Activated gamma-delta T cell treated with Interleukin-2 at 50 U/mL for 16 hours (primary cell): Measurements from ENCODE around the gene DOP1A.
A peak's percentile ranks its signal among the peaks of the same experiment; 100 is the strongest.

Source experiments
- DNase-seq: peaks from one replicate; pipeline ENCODE4 v3.0.0-alpha.2; 2020

DOP1A gene, protein sequence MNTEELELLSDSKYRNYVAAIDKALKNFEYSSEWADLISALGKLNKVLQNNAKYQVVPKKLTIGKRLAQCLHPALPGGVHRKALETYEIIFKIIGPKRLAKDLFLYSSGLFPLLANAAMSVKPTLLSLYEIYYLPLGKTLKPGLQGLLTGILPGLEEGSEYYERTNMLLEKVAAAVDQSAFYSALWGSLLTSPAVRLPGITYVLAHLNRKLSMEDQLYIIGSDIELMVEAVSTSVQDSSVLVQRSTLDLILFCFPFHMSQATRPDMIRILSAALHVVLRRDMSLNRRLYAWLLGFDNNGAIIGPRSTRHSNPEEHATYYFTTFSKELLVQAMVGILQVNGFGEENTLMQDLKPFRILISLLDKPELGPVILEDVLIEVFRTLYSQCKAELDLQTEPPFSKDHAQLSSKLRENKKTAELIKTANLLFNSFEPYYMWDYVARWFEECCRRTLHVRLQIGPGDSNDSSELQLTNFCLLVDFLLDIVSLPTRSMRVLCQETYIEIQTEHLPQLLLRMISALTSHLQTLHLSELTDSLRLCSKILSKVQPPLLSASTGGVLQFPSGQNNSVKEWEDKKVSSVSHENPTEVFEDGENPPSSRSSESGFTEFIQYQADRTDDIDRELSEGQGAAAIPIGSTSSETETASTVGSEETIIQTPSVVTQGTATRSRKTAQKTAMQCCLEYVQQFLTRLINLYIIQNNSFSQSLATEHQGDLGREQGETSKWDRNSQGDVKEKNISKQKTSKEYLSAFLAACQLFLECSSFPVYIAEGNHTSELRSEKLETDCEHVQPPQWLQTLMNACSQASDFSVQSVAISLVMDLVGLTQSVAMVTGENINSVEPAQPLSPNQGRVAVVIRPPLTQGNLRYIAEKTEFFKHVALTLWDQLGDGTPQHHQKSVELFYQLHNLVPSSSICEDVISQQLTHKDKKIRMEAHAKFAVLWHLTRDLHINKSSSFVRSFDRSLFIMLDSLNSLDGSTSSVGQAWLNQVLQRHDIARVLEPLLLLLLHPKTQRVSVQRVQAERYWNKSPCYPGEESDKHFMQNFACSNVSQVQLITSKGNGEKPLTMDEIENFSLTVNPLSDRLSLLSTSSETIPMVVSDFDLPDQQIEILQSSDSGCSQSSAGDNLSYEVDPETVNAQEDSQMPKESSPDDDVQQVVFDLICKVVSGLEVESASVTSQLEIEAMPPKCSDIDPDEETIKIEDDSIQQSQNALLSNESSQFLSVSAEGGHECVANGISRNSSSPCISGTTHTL (N-terminal part only)

DNA sequence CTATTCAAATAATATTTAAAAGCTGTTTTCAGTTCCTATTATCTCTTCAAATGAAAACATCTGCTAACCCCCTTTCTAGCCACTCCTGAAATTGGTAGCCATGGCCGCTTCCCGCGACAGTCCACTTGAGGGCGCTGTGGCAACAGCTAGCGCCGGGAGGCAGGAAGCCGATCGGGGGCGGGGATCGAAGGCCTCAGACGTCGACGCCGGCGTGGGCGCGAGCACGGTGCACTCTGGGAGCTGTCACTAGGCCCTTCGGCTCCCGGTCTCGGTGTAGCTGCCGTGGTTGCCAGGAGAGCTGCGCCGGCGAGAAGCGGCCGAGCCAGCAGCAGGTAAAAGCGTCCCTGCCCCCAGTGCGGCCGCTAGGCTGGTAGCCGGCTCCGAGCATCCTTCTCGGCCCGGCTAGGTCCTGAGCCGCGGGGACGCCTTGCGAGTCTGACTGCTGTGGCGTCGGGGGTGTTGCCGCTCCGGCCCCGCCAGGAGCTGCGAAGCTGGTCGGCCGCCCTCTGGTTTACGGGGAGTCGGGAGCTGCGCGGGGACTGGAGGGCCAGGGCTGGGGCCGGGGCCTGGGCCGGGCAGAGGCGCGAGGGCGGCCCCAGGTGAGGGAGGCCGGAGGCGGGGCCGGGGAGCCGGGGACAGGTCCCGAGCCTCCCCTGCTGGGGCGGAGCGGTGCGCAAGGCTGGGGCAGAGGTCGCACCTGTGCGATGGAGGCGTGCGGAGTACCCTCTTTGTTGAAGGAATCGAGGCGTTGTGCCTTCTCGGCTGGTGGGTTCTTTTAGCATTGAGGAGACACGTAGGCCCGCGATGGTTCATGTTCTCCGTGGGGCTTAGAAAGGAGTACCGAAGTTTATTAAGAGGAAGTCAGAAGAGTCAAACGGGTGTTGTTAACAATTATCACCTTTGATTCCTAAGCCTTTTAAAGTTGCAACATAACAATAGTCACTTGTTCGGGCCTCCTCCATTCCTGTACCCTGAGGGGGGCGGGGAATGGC is at the start of gene DOP1A:
Gene DOP1A, plus strand, starts transcription at position 224 of the 992 bp plus-strand sequence. CDS start 29,307 bp downstream, outside the sequence.
- peak; percentile 96 for DNase-seq

DNA sequence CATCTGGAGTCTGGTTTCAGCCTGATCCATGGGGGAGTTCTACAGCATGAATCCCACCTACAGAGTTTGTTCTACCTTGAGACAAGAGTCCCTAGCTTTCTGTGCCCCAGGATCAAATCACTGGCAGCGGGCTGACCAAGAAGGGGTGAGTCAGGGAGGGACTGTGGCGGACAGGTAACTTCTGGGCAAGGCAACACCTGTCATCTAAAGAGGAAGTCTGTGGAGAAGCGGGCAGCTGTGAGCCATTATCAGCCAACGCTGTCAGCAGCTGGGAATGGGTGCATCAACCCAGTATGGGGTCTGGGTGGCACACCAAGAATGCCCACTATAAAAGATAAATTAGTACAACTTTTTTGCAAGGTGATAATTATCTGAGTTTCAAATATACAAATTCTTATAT is 47.7 kb upstream of the DOP1A start:
- no peak for DNase-seq

DNA sequence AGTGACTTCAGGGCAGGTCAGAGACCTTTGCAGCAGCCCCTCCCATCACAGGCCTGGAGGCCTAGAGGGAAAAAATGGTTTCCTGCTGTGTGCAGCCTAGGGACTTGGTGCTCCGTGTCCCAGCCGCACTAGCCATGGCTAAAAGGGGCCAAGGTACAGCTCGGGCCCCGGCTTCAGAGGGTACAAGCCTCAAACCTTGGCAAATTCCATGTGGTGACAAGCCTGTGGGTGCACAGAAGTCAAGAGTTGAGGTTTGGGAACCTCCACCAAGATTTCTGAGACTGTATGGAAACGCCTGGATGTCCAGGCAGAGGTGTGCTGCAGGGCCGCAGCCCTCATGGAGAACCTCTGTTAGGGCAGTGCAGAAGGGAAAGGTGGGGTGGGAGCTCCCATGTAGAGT is 35.8 kb upstream of the DOP1A start:
- DNase-seq, result no peak

DNA sequence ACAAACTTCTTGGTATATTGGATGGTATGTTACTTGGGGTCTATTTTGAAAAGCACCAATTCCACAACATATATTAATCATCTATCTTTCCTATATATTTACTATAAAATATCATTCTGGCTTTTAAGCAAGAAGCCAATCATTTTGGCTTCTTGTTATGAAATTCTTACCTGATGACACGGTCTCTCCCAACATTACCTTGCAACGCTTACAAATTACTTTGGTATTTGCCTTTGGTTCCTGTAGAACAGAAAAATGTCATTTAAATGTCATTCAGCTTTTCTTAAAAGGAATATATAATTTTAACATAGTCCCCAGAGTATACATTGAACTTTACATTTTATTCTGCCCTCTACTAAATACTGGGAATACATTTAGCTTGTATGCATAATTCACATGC is 29.2 kb upstream of the DOP1A start:
- no peak for DNase-seq

DNA sequence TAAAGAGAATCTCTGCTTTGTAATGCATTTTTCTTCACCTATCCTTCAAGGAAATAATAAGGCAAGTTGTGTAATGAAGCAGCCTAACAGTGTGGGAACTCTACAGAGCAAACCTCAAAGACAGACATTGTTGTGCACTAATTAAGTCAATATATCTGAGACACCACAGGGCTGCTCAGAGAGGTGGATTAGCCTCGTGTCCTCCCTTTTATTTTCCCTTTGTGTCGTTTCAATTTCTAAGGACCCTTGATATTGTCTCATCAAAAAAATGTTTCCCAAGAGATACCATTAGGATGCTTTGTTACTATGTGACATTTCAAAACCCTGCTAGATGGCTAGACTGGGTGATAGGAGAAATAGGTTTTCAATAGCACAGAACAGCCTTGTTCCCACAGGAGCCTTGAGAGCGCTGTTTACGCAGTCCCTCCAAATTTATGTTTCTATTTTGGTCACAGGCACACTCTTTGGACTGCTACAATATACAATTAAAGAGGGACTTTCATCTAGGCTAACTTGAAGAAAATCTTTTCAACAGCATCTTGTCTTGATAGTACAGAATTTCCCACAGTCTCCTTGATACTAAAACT is 24.9 kb upstream of the DOP1A start:
- no peak for DNase-seq

DNA sequence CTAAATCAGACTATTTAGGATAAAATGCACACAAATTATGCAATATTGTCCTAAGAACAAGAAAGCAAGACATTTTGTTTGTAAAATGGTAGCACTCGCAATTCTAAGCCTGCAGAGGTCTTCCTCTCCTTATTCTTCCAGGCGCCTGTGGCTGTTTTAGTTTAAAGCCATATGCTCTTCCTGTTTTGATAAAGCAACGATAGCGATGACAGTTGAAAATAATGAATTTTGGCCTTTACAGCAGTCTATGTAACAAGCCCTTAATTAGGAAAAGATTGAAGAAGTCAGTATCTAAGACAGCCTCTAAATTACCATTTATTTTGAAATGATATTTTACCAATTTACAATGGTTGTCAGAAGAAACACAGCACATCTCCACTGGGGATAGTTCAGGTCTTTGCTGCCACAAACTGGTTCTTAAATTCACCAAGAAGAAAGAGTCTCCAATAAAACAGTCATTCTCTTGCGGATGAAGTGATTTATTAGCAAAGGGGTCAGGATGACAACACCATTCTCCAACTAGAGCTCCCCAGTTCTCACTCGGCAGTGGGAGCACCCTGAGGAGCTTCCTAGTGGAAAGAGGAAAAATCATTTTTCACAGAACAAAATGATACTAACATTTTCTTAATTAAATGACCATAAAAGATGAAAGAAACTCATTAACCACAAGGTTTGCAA is 23.2 kb upstream of the DOP1A start:
- no peak for DNase-seq

DNA sequence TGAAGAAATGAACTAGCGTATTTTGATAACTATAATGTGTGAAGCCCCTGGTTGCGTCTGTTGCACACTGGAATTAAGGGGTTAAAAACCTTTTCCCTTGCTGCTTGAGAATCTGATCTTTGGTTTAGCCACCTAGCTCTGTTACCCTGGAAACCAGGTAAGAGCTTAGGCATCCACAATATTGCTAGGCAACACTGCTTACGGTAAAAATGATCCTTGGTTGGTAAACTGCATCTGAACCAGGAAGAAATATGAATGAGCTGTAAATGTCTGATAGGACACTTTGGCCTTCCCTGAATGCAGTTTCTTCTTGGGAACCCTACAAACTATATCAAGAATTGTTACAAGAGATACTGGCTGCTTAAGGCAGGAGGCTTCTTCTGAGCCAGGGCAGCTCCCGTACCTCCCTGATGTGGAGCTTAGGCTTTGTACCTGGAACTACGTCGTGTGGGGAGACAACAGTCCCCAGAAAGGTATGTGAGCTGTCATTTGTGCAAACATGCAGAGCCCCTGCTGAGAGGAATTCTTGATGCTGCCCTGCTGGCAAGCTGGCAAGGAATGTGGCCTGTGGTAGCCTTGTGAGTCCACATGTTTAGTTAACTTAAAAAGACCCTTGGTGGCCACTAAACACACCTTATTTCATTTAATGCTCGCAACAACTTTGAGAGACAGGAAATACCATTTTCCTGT is 20.3 kb upstream of the DOP1A start:
- DNase-seq, result no peak

DNA sequence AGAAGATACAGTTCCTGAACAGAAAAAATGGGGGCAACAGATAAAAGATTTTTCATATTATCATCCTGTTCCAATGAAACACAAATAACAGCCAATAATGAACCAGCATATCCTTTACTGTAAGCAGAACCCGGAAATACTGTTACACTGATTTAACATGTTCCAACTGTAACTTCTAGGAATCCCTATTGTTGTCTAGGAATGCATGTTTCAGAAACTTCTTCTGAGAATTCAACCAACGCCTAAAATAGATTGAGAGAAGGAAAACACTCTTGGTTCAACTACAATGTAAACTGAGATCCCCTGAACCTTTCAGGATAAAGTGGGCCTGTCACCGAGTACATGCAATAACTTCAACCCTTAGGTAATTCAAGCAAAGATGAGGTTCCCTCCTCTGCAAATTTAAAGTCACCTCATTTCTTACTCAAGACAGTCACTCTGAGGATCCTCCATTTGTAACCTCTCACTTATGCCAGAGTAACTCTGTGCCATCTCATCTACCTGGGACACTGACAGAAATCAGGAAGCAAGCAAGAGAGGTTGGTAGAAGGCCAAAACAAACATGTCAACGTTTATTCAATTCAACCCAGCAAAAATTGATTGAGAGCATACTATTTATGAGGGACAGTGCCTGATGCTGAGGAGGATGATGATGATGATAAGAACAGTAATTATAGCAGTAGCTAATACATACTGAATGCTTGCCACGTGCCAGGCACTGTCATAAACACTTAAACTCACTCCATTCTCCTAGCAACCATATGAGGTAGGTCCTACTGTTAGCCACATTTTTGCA is 15.9 kb upstream of the DOP1A start:
- no peak for DNase-seq

DNA sequence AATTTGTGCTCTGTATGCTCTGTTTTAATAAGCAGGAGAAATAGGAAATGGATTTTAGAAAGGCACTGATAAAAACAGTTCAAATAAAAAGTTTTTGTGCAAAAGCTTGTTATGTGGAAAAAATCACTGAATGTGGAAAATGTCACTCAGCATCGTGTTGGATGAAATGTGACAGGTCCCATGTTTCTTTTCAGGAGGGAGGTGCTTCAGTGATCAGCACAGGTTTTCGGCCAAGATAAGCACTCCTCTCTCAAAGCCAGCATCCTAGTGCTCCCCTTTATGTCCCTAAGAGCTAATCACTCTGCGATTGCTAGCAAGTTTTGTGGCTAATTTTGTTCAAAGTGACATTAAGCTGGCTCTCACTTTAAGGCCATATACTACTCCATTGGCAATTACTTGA is 13.8 kb upstream of the DOP1A start:
- no peak for DNase-seq

DNA sequence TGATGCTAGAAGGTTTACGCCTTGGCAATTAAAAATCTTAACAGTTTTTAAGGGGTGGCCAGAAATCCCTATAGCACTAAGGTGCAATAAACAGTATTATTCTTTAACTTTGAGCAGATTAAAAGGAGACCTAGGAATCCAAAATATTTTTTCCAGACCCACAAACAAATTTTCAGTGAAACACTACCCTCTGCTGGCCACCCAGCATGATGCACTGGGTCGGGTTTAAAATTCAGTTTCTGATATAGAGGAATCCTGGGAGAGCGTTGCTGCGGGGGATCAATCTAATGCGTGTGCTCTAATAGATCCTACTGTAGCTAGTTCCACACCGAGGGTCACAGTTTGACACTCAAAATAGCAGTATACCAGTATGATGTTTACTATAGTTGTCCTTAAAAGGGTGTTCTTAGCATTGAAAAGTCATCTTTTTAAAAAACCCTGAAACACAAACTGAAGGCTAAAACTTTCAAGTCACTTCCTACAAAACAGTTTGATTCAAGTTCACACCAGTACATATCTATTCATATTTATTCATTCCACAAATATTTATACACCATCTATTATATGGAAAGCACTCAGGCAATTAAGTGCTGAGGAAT is 12.0 kb upstream of the DOP1A start:
- peak; percentile 19 for DNase-seq

DNA sequence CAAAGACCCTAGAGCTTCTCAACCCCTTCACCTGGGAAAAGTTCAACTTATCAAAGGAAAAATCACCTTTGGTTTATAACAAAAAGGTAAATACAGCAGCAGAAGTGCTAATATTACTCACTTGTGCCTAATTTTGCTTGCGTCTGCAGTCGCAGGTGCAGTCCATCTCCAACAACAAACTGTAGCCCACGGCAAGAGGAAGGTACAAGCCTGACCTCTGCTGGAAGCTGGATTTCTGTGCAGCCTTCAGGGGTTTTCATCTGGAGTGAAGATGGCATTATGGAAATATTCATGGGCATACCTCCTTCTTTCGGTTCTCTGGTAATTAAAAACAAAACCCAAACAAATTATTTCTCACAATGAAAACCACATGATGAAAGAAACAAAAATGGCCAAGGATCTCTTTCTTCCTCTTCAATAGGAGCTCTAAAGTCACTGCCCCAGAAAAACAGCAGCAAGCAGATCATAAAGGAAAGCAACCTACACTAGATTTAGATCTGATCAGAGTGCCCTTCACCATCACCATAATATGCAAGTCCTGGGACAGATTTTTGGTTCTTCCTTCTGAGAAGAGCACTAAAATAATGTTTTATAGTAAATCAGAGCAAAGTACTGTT is 9.7 kb upstream of the DOP1A start:
- no peak for DNase-seq

DNA sequence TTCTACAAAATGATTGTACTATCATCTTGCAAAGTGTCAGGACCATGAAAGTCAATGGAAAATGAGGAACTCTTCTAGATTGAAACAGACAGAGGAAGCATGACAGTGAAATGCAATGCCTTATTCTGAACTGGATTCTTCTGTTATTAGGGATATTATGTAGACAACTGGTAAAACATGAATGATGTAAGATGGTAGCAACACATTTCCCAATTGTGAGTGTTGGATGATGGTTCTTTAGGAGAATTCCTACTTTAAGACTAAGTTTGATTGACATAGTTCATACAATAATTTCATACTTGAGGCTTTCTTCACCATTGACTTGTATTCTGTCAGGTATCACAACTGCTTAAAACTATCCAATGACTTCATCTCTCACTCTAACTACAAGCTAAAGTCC is 6.3 kb upstream of the DOP1A start:
- no peak for DNase-seq

DNA sequence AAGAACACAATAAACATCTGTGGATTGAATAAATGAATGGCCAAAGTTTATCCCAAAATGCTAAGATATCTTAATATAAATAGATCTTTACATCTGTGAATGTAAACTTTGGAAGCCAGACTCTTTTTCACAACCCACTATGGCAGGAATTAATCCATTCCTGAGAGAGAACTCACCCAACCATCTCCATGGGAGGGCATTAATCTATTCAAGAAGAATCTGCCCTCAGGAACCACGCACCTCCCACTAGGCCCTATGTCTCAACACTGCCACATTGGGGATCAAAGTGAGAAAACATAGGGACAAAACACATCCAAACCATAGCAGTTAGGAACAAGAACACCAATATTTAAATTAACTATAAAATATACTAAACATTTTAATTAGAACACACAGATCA is 5.2 kb upstream of the DOP1A start:
- no peak for DNase-seq

DNA sequence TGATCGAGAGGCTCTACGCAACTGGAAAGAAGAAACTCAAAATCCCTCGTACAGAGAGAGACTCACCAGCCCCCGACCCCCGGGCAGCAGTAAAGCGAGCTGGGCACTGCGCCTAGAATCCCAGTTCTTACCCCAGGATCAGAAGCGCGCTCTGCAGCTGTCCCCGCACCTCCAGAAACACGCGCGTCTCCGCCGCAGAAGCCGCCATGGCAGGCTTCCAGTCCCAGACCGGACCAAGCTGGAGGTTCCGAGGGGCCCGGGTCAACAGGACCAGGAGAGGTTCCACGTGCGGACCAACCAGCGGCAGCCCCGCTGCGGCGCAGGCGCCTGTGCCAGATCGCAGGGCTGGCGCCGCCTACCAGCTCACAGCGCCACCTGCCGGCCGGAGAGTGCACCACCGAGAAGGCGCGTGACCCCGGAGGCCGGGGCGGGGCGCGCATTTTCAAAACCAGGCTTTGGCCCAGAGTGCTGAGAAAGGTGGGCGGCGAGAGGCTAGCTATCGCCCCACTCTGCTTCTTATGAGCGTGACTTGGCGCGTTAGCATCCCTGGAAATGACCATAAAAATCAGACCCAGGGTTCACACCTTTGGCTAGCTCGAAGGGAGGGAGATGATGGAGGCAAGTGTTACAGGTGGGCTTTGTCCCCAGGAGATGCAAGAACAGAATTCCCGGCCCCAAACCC is 1.8 kb upstream of the DOP1A start, which contains the start of gene UBE3D:
Gene UBE3D, minus strand, starts transcription at position 331 of the 682 bp plus-strand sequence. Its CDS starts 123 bp downstream, at position 208.
- DNase-seq, result peak; percentile 93

DNA sequence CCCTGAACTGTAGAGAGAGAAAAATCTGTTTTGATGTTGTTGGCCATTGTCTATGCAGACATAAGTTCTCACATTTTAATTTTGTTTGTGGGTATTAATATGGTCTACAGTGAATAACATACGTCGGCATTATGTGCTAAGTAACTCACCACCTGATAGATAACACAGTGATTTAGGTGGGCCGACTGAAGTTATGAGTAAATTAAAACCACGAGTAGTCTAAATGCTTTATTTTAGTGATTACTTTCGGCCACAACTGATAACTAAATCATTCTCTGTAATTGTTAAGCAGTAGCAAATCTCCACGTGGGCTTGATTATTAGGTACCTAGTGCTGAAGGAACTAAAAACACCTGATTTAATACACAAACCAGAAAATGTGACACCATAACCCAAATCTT is 1.1 kb downstream of the DOP1A start:
- DNase-seq, result no peak

DNA sequence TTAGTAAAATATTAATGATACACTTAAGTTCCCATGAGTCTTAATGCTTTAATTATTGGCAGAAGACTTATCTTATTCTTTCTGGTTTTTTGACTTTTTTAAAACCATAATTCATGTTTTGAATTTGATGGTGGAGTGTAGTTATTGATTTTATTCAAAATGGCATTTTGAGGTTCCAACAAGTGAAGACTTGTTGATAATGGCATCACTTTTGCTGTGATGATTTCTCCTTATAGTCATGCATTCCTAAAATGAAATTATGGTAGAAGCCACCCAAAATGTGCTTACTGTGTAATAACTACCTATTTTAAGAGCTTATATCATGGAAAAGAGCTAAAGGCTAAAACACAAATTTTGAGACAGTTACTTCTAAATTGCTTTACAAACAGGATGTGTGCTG is 2.2 kb downstream of the DOP1A start:
- no peak for DNase-seq

DNA sequence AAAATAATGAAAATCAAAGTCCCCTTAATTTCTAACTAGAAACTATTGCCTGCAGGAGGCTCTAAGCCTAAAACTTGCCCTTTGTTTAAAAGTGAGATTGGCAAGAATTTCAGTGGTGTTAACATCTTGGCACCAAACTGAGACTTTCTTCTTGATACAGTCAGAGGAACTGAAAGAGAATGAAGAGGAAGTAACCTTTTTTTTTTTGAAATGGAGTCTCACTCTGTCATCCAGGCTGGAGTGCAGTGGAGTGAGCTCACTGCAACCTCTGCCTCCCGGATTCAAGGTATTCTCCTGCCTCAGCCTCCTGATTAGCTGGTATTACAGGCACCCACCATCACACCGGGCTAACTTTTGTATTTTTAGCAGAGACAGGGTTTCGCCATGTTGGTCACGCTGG is 3.6 kb downstream of the DOP1A start:
- no peak for DNase-seq

DNA sequence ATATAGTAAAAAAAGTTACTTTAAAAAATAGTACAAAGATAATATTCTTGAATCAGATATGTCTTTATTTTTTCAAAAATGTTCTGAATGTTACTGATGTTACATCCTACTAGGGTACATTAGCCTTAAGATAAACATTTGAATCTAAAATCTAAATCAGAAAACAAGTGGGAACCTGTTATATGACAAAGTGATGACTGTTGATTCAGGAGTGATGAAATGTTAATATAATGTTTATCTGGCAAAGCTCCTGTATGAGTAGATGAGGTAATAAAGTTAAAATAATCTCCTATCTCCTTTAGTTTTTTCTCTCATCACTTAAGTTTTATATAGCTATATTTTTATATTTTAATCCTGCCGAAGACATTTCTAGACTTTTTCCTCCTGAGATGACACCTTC is 4.2 kb downstream of the DOP1A start:
- DNase-seq, result no peak
